GM10266 (cell line): ENCODE measurements around the gene CYP4B1.

Experiments
- DNase-seq: peaks from one replicate; pipeline ENCODE4 v3.0.0; 2012; ENCODE audit errors: extremely low spot score
- TF ChIP-seq, protein P1 (sequence below): IDR thresholded peaks from 2 replicates; pipeline ENCODE4 v1.5.1; 2012; ENCODE audit warnings: mild to moderate bottlenecking, low read depth; ENCODE audit not compliant: control insufficient read depth, insufficient read depth; ENCODE audit errors: missing control alignments

The CYP4B1 gene

DNA sequence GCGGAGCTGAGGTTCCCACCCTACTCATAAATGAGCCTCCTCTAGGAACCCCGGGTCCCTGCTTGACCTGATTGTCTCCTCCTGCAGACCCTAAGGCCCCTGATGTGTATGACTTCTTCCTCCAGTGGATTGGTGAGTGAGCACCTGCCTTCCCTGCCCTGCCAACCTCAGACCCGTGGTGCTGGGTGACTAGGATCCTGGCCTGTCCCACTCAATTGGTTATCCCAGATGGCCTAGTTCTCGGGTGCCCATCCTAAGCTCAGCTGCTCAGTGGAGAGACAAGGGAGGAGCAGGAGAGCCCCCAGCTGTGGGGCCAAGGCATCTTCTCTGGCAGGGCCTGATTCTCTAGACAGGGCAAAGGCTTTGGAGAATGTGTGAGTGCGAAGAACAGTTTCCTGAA is 12.2 kb downstream of the CYP4B1 start:
- TF ChIP-seq, protein P1, sequence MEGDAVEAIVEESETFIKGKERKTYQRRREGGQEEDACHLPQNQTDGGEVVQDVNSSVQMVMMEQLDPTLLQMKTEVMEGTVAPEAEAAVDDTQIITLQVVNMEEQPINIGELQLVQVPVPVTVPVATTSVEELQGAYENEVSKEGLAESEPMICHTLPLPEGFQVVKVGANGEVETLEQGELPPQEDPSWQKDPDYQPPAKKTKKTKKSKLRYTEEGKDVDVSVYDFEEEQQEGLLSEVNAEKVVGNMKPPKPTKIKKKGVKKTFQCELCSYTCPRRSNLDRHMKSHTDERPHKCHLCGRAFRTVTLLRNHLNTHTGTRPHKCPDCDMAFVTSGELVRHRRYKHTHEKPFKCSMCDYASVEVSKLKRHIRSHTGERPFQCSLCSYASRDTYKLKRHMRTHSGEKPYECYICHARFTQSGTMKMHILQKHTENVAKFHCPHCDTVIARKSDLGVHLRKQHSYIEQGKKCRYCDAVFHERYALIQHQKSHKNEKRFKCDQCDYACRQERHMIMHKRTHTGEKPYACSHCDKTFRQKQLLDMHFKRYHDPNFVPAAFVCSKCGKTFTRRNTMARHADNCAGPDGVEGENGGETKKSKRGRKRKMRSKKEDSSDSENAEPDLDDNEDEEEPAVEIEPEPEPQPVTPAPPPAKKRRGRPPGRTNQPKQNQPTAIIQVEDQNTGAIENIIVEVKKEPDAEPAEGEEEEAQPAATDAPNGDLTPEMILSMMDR = no peak
- DNase-seq = no peak

DNA sequence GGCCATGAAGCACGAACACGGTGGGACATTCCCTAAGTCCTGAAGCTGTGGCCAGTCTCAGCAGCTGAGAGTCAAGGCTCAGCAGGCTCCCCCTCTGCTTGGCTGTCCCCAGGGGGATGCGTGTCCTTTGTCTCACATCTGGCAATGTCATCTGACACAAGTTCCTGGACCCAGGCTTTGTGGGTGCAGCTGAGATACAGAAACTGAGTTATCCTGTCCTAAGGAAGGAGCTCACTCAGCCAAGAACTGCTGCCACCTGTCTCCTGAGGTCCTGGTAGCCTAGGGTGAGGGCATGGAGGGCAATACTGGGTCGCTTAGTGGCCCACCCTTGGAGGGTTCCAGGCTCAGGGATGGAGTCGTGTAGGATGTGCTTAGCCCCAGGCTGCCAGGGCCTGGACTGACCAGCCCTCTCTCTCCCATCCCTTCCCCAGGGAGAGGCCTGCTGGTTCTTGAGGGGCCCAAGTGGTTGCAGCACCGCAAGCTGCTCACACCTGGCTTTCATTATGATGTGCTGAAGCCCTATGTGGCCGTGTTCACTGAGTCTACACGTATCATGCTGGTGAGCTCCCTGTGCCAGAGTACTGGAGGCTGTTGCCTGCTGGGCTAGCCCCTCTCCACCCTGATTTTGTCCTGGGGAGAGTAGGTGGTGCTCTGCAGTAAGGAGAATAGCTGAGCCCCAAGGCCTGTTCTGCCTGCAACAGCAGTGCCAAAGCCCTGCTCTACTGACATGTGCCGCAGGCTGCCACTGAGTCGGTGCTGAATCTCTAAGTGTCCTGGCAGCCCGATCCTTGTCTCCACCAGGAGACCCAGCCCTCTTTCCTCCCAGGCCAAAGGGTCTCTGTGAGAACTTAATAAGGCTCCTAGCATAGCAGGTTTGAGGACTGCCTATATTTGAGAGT is 13.5 kb downstream of the CYP4B1 start:
- TF ChIP-seq, protein P1 = no peak
- no peak for DNase-seq

DNA sequence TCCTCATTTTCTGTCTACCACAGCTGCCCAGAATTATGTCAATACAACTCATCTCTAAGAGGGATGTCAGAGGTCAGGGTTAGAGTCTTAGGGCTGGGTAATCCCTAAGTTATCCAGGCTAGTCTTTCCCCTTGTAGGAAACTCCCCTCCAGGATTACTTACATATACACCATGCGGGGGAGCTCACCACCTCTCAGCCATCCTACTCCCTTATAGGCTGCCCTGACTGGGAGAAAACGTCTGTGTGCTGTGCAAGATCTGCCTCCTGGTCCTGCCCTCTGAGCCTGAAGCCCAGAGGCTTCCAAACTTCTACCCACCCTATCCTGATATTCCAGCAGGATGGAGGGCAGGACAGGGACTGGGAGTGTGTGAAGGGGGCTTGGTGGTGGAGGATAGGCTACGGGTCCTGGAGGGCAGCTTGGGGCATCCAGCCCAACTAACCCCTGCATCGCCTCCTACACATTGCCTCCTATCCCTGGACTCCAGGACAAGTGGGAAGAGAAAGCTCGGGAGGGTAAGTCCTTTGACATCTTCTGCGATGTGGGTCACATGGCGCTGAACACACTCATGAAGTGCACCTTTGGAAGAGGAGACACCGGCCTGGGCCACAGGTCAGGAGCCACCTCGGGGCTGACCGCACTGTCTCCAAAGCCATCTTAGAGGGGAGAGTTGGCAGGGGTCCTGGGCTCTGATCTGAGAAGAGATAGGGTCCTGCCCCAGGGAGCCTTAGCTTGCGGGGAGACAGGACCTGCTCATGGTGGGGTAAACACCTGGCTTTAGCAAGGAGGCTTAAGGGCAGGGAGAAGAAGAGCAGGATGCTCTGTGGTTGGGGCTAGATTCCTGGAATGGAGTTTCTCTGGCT is 14.4 kb downstream of the CYP4B1 start:
- no peak for DNase-seq
- TF ChIP-seq, protein P1 = no peak

DNA sequence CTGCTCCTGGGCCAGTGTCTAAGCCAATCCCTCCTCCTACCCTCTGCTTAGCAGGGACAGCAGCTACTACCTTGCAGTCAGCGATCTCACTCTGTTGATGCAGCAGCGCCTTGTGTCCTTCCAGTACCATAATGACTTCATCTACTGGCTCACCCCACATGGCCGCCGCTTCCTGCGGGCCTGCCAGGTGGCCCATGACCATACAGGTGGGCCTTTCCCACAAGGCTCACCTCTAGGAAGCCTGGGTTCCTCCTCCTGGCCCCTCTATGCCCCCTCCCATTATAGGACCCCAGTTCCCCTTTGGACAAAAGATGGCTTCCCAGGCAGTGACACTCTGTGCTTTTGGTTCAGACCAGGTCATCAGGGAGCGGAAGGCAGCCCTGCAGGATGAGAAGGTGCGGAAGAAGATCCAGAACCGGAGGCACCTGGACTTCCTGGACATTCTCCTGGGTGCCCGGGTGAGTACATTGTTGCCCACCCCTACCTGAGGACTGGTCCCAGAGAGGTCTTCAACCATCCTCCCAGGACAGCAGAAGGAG is 15.1 kb downstream of the CYP4B1 start:
- DNase-seq = no peak
- TF ChIP-seq, protein P1 = no peak

DNA sequence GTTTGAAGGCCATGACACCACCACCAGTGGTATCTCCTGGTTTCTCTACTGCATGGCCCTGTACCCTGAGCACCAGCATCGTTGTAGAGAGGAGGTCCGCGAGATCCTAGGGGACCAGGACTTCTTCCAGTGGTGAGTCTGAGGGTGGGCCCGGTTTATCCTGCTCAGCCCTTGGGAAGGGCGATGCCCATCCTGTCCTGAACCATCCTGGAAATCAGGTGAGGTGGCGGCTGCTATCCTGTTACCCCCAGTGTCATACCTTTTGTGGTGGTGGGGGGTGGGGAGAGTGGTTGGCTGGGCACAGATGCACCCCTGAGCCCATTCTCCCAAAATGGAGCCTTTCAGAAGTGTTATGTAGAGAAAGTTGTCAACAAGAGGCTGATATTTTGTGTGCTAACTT is 16.3 kb downstream of the CYP4B1 start:
- TF ChIP-seq, protein P1 = no peak
- no peak for DNase-seq

DNA sequence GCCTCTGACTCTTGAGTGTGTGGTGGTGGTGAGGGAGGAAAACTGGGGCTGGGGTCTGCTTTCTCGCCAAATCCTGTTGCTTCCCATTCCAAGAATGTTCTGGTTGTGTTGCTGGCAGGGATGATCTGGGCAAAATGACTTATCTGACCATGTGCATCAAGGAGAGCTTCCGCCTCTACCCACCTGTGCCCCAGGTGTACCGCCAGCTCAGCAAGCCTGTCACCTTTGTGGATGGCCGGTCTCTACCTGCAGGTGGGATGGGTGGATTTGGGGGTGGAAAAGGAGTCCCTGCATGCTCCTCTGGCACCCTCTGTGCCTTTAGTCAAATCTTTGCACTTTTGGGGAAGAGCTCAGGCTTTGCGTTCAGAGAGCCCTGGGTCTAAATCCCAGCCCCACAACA is 18.1 kb downstream of the CYP4B1 start:
- TF ChIP-seq, protein P1 = no peak
- DNase-seq = no peak
